ENCODE measurements around the gene FOXL3.
"Not testable (repeated sequence)": the region's sequence is repeated elsewhere in the genome, so short reads cannot be mapped to it uniquely, and the experiment has no call there.

The FOXL3 gene

GRCh38 chr7:289756-290553, at the start of gene FOXL3:
FOXL3 (plus strand) TSS chr7:290170; CDS start chr7:290170, 0 bp downstream.
- Mint-ChIP-seq H3K4me1 (no peaks in the 10 kb centered on the region), H3K27ac (peak within 1 kb of the TSS in 1 of 2 donors; percentile 42), H3K9me3 (no peaks in the 10 kb centered on the region), H3K4me3 (no peak within 1 kb of the TSS), H3K27me3 (peaks cover 81% of the 10 kb centered on the region)
- no peak for DNase-seq
- ATAC-seq = no peak

GRCh38 chr7:240887-241421, 49.0 kb upstream of the FOXL3 start:
- no peak for DNase-seq
- Mint-ChIP-seq H3K9me3 (no peaks in the 10 kb centered on the region), H3K4me3 (no peak overlapping the region), H3K27ac (no peak overlapping the region), H3K27me3 (no peaks in the 10 kb centered on the region), H3K4me1 (no peaks in the 10 kb centered on the region)
- peak; percentile 82 for ATAC-seq

- ATAC-seq = no peak
- H3K4me1 Mint-ChIP-seq = no peaks in the 10 kb centered on the region
Measured at GRCh38 chr7:241513-241912, 48.5 kb upstream of the FOXL3 start.

GRCh38 chr7:242826-243579, 47.0 kb upstream of the FOXL3 start:
- not testable (repeated sequence) for H3K9me3 Mint-ChIP-seq, H3K27me3 Mint-ChIP-seq, DNase-seq, H3K27ac Mint-ChIP-seq, H3K4me1 Mint-ChIP-seq, ATAC-seq, H3K4me3 Mint-ChIP-seq

More at GRCh38 chr7:241513-241912, 48.5 kb upstream of the FOXL3 start:
- Mint-ChIP-seq H3K27ac (no peak overlapping the region), H3K9me3 (no peaks in the 10 kb centered on the region), H3K4me3 (no peak overlapping the region), H3K27me3 (no peaks in the 10 kb centered on the region)
- no peak for DNase-seq

GRCh38 chr7:243580-243978, 46.4 kb upstream of the FOXL3 start:
- ATAC-seq, H3K9me3 Mint-ChIP-seq, H3K4me1 Mint-ChIP-seq, H3K27ac Mint-ChIP-seq, DNase-seq, H3K27me3 Mint-ChIP-seq, H3K4me3 Mint-ChIP-seq: not testable (repeated sequence)

GRCh38 chr7:244974-245373, 45.0 kb upstream of the FOXL3 start:
- H3K27me3 Mint-ChIP-seq = no peaks in the 10 kb centered on the region
- H3K4me3 Mint-ChIP-seq = no peak overlapping the region
- DNase-seq = no peak
- H3K9me3 Mint-ChIP-seq = no peaks in the 10 kb centered on the region
- no peak for ATAC-seq
- no peaks in the 10 kb centered on the region for H3K4me1 Mint-ChIP-seq
- H3K27ac Mint-ChIP-seq = no peak overlapping the region

GRCh38 chr7:245574-246295, 44.2 kb upstream of the FOXL3 start:
- Mint-ChIP-seq H3K27me3 (no peaks in the 10 kb centered on the region), H3K27ac (no peak overlapping the region), H3K4me3 (no peak overlapping the region), H3K9me3 (no peaks in the 10 kb centered on the region), H3K4me1 (no peaks in the 10 kb centered on the region)
- ATAC-seq = peak; percentile 36
- DNase-seq = no peak

GRCh38 chr7:246451-246850, 43.5 kb upstream of the FOXL3 start:
- no peak for ATAC-seq
- Mint-ChIP-seq H3K4me1 (no peaks in the 10 kb centered on the region), H3K27me3 (no peaks in the 10 kb centered on the region), H3K9me3 (no peaks in the 10 kb centered on the region), H3K4me3 (no peak overlapping the region), H3K27ac (no peak overlapping the region)
- DNase-seq = no peak

- H3K4me3 Mint-ChIP-seq = no peak overlapping the region
- H3K27me3 Mint-ChIP-seq = no peaks in the 10 kb centered on the region
- DNase-seq (no peak), ATAC-seq (no peak)
- no peaks in the 10 kb centered on the region for H3K4me1 Mint-ChIP-seq
- no peaks in the 10 kb centered on the region for H3K9me3 Mint-ChIP-seq
- no peak overlapping the region for H3K27ac Mint-ChIP-seq
Measured at GRCh38 chr7:247181-247580, 42.8 kb upstream of the FOXL3 start.

- ATAC-seq (no peak), DNase-seq (no peak)
- Mint-ChIP-seq H3K27ac (no peak overlapping the region), H3K9me3 (no peaks in the 10 kb centered on the region), H3K4me3 (no peak overlapping the region), H3K4me1 (no peaks in the 10 kb centered on the region), H3K27me3 (no peaks in the 10 kb centered on the region)
Measured at GRCh38 chr7:247636-248035, 42.3 kb upstream of the FOXL3 start.

GRCh38 chr7:248732-249435, 41.1 kb upstream of the FOXL3 start:
- Mint-ChIP-seq H3K4me1 (no peaks in the 10 kb centered on the region), H3K27me3 (no peaks in the 10 kb centered on the region), H3K4me3 (no peak overlapping the region), H3K9me3 (no peaks in the 10 kb centered on the region), H3K27ac (no peak overlapping the region)
- DNase-seq (no peak), ATAC-seq (no peak)

GRCh38 chr7:249989-250388, 40.0 kb upstream of the FOXL3 start:
- H3K27ac Mint-ChIP-seq = no peak overlapping the region
- no peaks in the 10 kb centered on the region for H3K27me3 Mint-ChIP-seq
- no peaks in the 10 kb centered on the region for H3K9me3 Mint-ChIP-seq
- ATAC-seq (no peak), DNase-seq (no peak)
- no peak overlapping the region for H3K4me3 Mint-ChIP-seq
- no peaks in the 10 kb centered on the region for H3K4me1 Mint-ChIP-seq

GRCh38 chr7:250523-250922, 39.4 kb upstream of the FOXL3 start:
- H3K9me3 Mint-ChIP-seq = no peaks in the 10 kb centered on the region
- no peaks in the 10 kb centered on the region for H3K27me3 Mint-ChIP-seq
- H3K4me1 Mint-ChIP-seq = no peaks in the 10 kb centered on the region
- ATAC-seq (no peak), DNase-seq (no peak)
- H3K27ac Mint-ChIP-seq = no peak overlapping the region
- H3K4me3 Mint-ChIP-seq = no peak overlapping the region

GRCh38 chr7:251005-251404, 39.0 kb upstream of the FOXL3 start:
- H3K27me3 Mint-ChIP-seq = no peaks in the 10 kb centered on the region
- peak; percentile 72 for ATAC-seq
- DNase-seq = no peak
- H3K4me1 Mint-ChIP-seq = no peaks in the 10 kb centered on the region
- H3K4me3 Mint-ChIP-seq = no peak overlapping the region
- H3K27ac Mint-ChIP-seq = no peak overlapping the region
- no peaks in the 10 kb centered on the region for H3K9me3 Mint-ChIP-seq

- DNase-seq (no peak), ATAC-seq (no peak)
- Mint-ChIP-seq H3K4me1 (no peaks in the 10 kb centered on the region), H3K4me3 (no peak overlapping the region), H3K27me3 (no peaks in the 10 kb centered on the region), H3K9me3 (no peaks in the 10 kb centered on the region), H3K27ac (no peak overlapping the region)
Measured at GRCh38 chr7:251446-252175, 38.4 kb upstream of the FOXL3 start.

Measured in stimulated activated naive CD8-positive, alpha-beta T cell treated with anti-CD3 and anti-CD28 coated beads, Interleukin-15, amount 100 ng/mL, for 72 hours (primary cell).